DMS 273 treated with DMSO at 0.1 percent for 48 hours (cell line): ENCODE measurements around the gene PLIN5.
A peak's percentile ranks its signal among the peaks of the same experiment; 100 is the strongest.

ENCODE experiments used
- DNase-seq: peaks from one replicate; lab custom pipeline; 2025; lab: John Stamatoyannopoulos, UW

Gene PLIN5, protein sequence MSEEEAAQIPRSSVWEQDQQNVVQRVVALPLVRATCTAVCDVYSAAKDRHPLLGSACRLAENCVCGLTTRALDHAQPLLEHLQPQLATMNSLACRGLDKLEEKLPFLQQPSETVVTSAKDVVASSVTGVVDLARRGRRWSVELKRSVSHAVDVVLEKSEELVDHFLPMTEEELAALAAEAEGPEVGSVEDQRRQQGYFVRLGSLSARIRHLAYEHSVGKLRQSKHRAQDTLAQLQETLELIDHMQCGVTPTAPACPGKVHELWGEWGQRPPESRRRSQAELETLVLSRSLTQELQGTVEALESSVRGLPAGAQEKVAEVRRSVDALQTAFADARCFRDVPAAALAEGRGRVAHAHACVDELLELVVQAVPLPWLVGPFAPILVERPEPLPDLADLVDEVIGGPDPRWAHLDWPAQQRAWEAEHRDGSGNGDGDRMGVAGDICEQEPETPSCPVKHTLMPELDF

DNA sequence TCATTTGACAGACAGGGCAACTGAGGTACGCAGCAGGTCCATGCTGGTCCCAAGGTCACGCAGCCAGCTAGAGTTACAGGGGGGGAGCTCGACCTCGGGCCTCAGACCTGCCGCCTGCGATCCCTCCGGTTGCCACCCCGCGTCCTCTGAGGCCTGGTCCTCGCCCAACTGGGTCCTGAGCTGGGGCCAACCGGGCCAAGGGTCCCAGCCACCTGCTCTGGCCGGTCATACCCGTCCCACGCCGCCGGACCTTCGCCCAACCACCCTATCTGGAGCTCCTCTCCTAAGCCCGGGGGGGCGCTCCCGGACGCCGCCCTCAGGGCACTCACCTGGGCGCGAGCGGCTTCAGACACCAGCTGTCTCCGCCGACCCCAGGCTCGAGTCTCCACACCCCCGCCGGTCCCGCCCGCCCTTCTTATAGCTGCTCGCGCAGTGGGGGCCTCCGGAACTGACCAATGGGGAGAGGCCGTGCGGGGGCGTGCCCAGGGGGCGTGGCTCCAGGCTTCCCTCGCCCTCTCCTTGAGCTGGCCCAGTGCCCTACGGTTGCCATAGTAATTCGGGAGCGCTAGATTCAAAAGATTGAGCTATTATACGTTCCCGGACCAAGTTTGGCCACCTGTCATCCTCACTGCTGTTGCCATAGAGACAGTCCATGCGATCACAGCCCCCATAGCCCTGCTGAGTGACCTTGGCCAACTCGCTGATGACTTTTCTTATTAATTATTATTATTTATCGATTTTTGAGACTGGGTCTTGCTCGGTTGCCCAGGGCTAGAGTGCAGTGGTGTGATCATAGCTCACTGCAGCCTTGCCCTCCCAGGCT, at the start of gene PLIN5:
PLIN5 (minus strand) TSS at position 389 of the 823 bp plus-strand sequence. CDS start 1,150 bp downstream, outside the sequence.
- peak; percentile 87 for DNase-seq

DNA sequence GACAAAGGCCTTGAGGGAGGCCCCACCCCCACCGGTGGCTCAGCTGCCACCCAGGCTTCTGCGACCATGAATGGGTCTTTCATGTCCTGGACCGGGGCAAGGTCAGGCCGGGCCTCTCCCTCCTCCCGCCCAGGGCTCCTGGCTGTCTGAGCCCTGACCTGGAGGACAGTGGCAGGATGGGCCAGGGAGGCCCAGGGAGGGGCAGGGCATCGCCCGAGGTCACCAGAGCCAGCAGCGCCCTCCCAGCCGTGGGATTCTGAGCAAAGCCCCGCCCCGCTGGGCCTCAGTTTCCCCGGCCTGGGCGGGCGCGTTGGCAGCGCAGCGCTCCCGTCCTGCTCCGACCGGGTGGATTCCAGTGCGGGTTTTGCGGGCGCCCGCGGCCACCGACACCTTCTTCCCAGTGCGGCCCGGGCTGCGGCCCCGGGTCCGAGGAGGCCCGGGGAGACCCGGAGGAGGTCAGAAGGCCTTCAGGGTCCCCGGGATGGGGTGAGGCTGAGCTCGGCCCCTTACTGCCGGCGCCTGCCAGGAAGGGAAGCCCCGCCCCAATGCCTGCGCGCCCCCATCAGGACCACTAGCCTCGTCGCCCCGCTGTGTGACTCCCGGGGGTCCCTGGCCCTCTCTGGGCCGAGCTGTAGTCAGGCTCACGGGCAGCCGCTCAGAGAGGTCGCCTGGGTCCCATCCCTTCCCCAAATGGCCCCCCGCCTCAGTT, 49.1 kb upstream of the PLIN5 start:
- DNase-seq: no peak

DNA sequence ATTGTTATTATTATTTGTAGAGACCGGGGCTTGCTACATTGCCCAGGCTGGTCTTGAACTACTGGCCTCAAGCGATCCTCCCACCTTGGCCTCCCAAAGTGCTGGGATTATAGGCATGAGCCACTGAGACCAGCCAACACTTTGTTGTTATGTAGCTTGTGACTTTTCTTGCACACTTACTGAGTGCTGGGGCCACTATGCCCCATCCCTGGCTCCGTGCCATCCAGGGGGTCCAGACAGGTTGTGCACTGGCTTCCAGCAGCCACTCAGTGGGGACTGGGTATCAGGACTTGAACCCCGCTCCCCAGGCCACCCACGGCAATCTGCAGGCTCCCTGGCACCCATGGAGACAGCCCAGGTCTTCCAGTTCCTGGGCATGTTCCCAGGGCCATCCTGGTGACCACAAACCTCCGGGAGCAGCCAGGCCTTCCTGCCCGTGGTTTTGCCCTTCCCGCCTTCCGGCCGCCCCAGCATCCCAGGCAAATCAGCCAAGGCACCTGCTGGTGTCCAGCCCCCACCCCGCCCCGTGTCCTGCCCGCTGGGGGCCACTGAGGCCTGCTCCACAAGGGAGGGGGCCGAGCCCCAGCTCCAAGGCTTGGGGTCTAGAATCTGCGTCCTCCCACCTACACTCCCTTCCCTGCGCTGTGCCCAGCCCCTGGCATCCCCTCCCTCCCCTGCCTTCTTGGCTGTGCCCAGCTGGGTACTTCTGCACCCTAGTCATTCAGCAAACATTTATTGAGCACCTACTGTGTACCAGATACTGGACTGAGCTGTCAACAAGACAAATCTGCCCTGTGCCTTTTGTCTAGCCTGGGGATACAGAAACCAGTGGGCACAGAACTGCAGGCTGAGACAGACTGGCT, 48.2 kb upstream of the PLIN5 start:
- DNase-seq: no peak

DNA sequence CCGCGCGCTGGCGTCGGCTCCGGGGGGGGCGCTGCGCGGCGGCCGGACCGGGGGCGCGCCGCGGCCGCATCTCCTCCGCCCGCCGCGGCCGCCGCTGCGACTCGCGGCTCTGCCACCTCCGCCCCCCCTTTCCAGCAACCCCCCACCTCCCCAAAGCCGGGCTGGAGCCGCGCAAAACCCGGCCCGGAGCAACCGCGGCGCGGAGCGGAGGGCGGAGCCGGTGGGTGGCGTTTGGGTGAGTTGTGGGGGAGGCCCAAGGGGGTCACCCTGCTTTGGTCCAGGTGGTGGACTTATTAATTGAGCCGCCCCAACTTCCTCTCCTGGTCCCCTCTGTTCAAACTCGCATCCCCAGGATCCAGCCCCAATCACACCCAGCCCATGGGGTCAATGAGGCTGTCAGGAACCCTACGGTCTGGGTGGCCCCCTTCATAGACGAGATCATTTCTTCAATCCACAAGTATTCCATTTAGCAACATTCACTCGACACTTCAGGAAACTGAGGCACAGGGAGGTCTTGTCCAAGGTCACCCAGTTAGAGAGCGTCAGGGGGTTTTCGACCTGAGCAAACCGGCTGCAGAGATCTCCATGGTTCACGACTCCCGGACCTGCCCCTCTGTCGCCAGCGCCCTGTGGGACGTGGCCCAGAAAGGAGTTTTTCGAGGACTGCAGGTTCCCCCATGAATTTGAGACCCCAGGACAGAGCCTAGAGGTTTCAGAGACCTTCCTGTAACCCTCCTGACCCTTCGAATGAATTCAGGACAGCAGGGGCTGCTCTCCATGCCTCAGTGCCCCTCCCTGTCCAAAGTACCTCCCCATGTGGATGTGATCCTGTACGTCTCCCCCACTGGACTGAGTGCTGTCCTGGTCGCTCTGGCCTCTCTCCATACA, 46.9 kb upstream of the PLIN5 start:
- DNase-seq: no peak

DNA sequence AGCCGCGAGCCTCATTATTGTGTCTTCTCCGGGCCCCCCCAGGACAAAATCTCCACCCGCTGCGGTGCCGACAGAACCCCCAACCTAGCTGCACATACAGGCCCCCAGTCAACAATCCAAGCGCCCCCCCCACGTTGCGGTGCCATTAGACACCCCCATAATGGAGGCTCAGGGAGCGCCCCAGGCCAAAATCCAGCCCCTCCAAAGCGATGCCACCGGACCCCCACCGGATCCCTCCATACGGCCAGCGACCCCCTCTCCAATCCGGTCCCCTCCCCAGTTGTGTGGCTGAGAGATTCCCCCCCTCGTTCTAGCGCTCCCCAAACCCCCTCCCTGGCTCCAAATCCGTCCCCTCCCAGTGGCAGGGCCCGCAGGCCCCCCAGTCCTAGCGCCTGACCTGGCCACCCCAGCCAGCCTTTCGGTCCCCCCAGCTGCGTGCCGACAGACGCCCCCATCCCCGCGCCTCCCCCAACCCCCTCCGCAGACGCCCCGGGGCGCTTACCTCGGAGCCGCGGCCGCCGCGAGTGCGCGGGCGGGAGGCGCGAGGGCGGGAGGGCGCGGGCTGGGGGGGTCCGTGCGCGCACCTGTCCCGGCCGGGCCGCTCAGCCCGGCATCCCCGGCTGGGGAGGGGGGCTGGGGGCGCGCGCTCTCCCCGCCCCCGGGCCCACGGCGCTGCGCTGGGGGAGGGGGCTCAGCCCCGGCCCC, 46.1 kb upstream of the PLIN5 start:
- DNase-seq: no peak

DNA sequence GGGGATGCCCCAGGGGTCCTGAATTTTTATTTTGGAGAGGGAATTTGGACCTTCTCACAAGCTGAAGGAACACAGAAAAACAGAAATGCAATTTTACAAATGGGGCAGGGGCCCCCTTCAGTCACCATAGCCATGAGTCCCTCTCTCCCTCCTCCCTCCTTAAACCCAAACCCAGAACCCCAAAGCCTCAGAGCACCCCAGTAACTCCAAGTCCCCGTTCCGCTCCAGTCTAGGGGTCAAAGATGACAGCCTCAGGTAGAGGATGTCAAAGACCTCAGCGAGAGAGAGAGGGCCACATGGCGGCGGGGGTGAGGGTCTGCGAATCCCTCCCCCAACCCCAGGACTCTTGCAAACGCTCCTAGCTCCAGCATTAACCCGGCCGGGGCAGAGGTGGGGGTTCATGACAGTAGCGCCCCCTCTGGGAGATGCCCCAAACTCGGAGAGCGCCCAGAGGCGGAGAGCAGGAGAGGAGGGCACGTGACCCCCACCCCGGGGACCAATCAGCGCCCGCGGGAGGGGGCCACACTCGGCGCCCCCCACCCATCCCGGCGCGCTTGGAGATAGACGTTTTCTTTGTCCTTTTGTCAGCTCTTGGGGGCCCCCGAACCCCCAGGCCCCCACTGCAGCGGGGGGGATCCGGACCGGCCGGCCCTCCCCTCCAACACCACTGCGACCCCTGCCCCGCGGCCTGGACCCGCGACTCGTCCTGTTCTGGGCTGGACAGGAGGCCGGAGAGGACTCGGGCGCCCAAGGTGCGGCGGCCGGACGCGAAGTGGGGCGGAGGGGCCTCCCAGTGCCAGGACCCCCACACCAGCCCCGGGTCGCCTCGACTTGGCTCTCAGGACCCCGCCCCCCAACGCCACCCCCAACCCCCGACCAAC, 45.2 kb upstream of the PLIN5 start:
- no peak for DNase-seq

DNA sequence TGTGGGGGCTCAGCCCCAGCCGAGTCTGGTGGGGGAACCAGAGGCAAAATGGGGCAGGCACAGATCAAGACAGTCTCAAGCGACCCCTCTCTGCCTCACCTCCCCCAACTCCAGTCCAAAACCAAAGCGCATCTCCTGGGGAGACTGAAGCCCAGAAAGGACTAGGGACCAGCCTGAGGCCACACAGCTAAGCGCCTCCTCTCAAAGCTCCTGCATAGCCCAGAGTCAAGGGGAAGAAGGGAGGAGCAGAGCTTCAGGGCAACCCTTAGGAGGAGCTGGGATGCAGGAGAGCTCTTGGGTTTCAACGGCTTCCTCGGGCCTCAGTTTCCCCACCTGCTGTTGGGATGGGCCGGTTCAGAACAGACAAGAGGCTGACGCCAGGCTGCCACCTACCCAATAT, 44.4 kb upstream of the PLIN5 start:
- no peak for DNase-seq

DNA sequence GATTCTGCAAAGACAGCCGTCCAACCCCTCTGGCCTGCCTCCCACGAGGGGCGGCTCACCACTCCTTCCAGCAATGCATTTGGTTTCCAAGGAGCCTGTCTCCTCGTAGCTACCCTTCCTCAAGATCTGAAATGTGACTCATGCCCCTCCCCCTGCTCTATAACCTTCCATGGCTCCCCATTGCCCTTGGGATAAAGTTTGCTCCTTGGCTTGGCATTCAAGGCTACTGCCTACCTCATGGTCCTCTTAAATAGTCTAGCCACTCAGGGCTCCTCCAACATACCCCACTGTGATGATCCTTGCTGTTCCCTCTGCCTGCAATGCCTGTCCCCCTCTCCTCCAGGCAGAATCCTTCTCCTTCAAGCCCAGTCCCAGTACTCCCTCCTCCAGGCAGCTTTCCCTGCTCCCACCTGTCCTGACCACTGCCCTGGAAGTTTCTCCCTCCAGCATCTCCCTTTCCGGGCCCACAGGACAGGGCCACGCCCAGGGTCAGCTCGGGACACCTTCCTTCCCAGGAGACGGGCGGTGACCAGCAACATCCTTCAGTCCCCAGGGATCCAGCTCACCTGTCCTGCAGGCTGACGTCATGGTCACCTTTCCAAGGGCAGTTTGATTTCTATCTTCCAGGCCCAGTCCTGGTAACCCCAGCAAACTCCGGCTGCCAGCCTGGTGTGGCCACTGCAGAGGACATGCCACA, 43.7 kb upstream of the PLIN5 start:
- no peak for DNase-seq

DNA sequence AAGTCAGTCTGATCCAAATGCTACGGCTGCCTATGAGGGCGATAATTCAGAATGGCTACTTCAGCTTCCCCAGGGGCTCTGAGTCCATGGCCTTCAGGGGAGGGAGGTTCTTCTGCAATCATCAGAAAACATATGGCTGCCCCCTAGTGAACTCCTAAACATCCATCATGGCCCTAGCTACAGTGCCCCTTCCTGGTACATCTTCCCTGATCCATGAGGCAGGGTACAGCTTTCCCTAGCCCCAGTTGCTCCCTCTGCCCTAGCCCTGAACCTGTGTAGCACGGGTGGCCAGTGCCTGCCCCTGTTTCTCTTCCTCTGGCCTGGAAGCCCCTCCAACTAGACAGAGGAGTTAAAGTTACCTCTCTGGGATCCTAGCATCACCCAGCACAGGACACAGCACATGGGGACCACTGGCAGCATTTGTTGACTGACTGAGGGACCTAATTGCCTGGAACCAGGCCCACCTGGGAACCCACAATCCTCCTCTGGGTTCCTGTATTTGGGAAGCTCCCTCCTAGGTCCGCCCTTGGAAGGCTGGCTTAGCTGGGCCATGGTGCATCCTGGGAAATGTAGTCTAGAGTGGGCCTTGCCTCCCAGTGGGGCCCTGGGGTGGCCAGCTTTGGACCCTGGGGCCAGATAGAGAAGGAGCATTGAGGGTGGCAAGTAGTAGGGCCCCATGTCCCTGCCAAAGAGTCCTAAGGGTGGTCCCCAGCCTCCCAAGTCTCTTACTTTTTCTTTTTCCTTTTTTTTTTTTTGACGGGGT, 42.2 kb upstream of the PLIN5 start:
- DNase-seq: no peak

DNA sequence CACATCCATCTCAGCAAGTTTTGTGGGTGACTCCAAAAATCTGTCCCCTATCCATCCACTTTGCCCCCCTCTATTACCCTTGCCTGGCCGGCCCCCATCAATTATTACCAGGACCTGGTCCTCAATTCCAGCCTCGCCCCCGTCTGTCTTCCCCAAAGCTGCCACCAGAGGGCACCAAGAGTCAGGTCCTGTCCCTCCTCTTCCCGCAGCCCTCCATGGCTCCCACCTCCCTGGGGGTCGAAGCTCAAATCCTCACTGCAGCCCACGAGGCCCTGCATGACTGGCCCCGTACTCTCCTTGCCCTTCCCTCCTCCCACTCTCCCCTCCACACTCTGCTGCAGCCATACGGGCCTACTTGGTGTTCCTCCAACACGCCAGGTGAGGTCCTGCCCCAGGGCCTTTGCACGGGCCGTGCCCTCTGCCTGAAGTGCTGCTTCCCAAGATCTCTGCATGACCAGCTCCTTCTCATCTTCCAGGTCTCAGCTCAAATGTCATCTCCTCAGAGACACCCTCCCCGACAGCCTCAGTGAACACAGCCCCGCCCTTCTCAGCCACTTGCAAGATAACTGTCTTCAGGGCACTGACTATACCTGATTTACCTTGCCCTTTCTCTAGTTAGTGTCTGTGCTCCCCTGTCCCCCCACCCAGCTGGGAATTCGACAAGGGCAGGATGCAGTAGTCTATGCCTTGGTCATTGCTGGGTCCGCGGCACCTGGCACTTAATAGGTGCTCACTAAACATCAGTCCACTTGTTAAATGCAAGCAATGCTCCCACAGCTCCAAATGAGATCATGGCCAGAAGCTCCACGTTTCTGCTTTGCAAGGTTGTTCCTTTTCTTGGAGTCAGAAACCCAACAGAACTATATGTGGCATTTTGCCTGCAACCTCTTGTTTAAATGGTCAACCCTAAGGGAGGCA, 41.3 kb upstream of the PLIN5 start:
- no peak for DNase-seq

DNA sequence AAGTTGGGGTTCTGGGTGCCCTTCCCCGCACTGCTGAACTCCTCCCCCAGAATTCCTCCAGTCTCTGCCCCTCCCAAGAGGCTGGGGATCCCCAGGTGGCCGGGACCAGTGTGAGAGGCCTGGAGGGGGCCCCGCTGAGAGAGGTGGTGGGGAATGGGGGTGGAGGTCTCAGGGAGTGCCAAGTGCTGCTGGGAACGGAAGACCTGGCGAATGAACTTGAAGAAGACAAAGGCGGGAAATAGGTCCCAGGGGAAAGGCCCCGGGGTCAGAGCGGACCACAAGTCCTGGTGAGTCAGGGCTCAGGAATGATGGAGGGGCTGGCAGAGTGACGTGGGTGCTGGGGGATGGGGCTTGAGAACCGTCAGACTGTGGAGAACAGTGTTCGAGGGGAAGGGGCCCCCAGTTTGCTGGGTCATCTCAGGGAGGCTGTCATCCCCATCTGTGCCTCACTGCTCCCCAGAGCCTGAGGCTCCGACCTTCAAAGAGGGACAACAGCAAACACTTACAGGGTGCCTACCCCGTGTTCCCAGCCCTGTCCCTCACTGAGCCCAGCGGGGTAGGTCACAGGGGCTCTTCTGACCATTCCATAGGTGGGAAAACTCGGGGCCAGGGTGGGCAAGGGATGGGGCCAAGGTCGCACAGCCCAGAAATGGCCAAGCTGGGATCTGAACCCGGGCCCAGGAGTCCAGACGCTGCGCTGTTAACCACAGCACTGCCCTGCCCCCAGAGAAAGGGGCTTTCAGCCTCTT, 40.4 kb upstream of the PLIN5 start:
- DNase-seq: no peak

DNA sequence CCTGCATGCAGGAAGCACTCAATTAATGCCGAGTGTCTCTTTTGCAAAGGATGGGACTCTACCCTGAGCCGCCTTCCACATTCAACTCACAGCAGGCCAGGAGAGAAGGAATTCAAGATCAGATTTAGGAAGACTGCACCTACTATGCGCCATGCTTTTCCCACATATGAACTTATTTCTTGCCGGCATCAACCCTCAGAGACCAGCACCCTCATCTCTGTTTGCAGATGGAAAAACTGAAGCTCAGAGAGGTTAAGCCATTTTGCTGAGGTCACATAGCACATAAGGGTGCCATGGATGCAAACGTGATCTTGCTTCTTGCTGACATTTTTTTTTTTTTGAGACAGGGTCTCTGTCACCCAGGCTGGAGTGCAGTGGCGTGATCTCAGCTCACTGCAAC, 38.7 kb upstream of the PLIN5 start:
- no peak for DNase-seq

DNA sequence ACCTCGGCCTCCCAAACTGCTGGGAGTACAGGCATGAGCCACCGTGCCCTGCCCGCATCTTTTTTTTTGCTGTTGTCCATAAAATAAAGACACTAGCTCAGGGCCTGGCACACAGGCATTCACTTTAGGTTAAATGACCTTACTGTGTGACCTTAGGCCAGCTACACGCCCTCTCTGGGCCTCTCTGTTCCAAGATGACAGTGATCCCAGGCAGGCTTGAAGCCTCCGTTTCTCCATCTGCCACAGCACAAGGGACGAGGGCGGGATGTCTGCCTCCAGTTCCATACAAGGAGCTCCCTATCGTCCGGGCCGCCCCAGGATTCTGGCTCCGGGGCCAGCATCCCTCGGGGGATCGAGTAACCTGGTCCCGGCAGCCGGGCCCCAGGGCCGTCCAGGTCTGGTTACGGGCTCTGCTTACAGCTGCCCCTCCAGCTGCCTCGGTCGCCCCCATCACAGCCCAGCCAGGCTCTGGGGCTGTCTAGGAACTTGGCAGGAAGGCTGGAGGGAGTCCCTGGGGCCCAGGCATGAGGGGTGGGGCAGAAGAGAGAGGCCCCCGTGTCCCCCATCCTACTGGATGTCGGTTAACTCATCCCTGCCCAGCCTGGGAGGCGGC, 36.4 kb upstream of the PLIN5 start:
- peak; percentile 89 for DNase-seq

DNA sequence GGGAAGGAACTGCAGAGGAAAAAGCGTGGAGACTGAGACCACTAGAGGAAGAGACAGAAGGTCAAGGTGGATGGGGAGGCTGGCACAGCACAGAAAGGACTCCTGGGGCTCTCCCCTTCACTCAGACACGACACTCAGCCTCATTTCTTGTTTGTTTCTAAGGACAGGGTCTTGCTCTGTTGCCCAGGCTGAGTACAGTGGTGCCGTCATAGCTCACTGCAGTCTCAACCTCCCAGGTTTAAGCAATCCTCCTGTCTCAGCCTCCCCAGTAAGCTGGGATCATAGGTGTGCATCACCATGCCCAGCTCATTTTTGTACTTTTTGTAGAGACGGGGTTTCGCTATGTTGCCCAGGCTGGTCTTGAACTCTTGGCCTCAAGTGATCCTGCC, 35.9 kb upstream of the PLIN5 start:
- no peak for DNase-seq

DNA sequence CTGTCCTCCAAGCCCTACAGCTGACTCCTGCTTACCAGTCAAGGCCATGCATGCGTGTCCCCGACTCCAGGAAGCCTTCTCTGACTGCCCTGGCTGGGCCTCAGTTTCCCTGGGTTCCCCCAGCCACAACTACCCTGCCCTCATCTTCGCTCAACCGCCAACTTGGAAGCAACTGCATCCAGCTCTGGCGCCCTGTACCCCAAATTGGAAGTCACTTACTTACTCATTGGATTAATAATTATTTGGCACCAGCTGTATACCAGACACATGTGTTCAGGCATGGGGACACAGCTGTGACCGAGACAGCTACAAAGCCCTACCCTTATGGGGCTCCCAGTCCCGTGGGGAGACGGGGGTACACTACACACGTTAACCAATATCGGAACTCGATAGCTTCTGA, 35.4 kb upstream of the PLIN5 start:
- DNase-seq: no peak
